GM19025 (cell line): ENCODE results near the gene RAB39B.

Experiments used
- ATAC-seq: cut with Tn5 transposase; IDR thresholded peaks from one replicate; pipeline ENCODE4 v1.9.1; 2021; ENCODE audit warnings: mild to moderate bottlenecking, low read depth, moderate library complexity; ENCODE audit not compliant: unreplicated experiment

The RAB39B gene

DNA sequence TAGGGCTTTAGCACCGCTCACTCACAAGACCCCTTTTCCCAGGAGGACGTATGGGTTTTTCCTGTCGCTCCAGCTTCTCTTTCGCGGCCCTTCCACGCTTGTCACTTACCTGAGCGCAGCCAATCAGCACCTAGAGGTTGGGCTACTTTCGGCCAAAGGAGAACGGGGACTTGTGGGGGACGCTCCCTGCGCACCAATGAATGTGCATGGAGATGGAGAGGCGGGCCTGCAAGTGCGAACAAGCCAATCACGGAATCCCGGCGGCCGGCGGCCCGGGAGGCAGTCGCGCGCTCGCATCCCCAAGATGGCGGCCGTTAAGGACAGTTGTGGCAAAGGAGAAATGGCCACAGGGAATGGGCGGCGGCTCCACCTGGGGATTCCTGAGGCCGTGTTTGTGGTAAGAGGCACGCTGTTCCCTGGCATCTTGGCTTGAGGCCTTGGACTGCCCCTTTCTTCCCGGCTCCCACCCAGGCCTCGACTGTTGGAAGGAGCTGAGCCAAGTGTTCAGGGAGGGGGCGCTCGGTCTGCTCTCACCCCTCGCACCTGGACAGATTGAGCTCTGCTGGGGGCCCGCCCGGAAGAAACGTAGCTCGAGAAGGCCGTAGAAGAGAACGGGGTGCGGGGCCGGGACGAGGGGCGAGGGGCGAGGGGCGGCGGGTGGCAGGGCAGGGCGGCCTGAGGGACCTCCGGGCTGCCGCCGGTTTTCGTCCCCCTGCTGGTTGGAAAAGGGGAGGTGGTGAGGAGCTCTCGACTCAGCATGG lies 47.9 kb downstream of the RAB39B start, which contains the start of gene VBP1:
VBP1 (plus strand) TSS at position 282 of the 761 bp plus-strand sequence; CDS start at position 305, 23 bp downstream.
- peak; percentile 98 for ATAC-seq

DNA sequence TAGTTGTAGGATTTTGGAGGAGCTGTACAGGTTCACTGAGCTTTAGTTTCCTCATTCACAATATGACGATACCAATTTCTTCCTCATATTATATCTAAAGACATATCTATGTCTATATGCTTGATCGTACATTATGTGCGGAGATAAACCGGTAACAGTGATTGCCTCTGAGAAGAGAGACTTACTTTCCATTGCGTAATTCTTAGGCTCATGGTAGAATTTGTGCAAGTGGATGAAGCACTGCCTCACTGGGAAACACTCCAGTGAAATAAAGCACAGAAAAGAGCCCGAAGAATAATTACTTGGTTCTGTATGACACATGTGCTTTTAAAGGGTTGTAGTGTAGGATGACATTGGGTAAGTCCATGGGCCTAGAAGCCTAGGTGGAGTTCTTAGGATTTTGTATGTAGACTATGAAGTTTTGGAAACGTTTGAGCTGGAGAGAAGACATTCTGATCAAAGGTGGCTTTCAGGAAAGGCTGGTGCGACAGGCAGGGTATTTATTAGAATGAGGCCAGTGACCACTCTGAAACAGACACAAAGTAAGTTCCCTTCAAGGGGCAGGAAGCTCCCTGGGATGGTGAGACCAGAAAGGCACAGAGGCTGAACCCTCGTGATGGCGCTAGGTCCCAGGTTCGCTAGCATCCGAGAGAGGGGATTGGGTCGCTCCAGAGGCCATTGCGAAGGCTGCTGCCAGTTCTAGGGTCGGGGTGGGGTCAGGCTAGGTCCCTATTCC lies 48.7 kb downstream of the RAB39B start:
- peak; percentile 27 for ATAC-seq

DNA sequence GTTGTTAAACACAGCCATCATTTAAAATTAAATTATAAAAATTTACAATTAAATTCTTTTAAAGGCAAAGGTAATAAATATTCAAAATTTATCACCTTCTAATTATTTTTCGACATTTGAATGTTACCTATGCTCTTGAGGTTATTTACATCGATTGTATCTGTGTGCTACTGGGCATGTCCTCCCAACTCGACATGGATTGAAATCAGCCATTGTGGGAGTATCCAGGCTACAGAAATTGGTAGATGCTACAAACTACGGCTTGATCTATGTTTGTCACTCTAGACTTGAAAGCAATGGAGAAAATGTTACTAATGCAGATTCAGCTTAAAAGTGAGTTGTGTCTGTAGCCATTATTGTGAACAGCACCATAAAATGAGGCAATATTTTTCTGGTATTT lies 50.6 kb downstream of the RAB39B start:
- ATAC-seq: no peak

DNA sequence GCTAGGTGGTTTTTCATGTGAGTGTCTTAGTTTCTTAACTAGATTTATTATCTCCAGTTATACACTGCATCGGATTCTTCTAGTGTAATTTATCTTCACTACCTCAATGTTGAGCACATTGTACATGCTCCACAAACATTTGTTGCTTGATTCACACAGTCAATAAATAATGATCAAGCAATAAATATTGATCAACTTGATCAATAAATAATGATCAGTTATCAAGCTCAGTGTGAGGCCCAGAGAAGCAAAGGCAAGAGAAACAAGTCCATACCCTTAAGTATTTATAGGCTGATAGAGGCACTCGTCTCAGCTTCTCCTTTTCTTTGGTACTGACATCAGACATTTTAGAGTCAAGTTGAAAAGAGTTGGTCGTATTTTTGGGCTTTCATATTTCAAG lies 53.1 kb downstream of the RAB39B start:
- no peak for ATAC-seq
